Measurements from ENCODE around the gene BICDL2.

Gene BICDL2

DNA sequence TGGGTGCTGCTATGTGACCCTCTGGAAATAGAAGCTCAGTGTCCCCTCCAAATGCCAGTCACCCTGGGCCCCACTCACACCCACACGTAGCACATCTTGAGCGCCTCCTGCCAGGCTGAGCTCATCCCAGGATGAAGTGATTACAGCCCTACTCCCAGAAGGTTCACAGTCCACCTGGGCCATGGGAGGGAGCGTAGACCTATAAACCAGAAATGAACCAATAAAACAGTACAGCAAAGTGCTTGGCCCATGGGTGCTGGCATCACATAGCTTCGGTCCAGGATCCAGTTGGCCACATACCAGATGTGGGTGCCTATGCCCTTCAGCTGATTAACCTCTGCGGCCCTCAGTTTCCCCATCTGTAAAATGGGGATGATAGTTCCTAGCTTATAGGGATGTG, 2.2 kb upstream of the BICDL2 start:
- Histone ChIP-seq H3K9ac (ENCODE audit: low read length) (no peak overlapping the region), H3K4me3 (ENCODE audit: low read length) (no peak overlapping the region), H3K27me3 (ENCODE audit: control insufficient read depth, insufficient read depth, low read length) (peaks cover 38% of the 10 kb centered on the region), H3K27ac (ENCODE audit: low read length) (no peak overlapping the region), H3K36me3 (ENCODE audit: control insufficient read depth, low read depth, low read length) (no peaks in the 10 kb centered on the region), H3K4me1 (ENCODE audit: control insufficient read depth, low read depth, low read length) (no peaks in the 10 kb centered on the region), H3K9me3 (ENCODE audit: control insufficient read depth, low read depth, low read length) (no peaks in the 10 kb centered on the region)

DNA sequence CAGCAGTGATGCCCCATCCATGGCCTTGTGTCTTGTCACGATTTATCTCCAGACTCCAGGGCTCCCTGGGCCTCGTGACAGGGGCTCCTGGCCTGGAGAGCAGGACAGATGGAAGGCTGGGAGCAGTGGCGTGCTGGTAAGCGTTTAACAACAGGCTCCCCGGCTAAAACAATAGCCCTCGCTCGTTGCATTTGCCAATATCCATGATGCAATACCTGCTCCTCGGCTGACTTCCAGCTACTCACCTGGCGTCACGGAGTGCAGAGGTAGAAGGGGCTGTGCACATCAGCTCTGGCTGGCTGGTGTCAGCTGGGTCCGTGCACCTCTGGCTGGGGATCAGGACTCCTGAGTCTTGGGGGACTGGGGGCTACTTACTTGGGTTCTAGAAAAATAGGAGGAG, 1.5 kb upstream of the BICDL2 start:
- Histone ChIP-seq H3K9me3 (ENCODE audit: control insufficient read depth, low read depth, low read length) (no peaks in the 10 kb centered on the region), H3K36me3 (ENCODE audit: control insufficient read depth, low read depth, low read length) (no peaks in the 10 kb centered on the region), H3K4me1 (ENCODE audit: control insufficient read depth, low read depth, low read length) (no peaks in the 10 kb centered on the region), H3K4me3 (ENCODE audit: low read length) (no peak overlapping the region), H3K27me3 (ENCODE audit: control insufficient read depth, insufficient read depth, low read length) (peaks cover 38% of the 10 kb centered on the region), H3K27ac (ENCODE audit: low read length) (no peak overlapping the region), H3K9ac (ENCODE audit: low read length) (no peak overlapping the region)

DNA sequence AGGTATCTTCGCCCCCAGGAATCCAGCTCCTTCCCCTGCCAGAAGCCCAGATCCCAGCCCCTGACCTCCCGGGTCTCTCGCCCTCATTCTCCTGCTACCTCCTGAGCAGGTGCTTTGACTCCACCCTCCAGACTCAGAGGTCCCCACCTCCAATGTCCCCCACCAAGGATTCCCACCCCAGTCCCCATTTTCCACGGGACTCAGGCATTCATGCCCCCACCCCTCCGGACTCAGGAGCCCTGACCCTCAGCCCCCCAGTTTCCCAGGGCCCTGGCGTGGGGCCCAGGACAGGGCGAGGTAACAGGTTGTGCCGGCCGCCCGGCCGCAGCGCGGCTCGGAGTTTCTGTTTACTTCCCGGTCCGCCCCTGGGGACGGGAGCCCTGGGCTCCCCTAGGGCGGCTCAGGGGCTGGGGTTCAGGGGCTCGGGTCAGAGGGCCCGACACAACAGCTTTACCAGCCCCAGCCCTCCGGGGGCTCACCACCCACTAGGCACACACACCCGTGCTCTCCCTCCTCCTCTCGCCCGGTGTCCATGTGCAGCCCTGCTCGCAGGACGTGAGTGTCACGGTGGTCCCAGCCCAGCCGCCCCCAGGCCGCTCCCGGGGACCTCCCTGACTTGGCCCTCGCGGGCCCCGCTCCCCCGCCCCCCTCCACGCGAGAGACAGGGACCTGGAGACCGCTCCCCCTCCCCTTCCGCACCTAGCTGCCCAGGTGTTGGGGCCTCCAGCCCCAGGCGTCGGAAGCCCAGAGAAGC, 595 bp downstream of the BICDL2 start:
- no peak overlapping the region for H3K9ac ChIP-seq (ENCODE audit: low read length)
- H3K27me3 ChIP-seq (ENCODE audit: control insufficient read depth, insufficient read depth, low read length), result peaks cover 38% of the 10 kb centered on the region
- H3K27ac ChIP-seq (ENCODE audit: low read length), result no peak overlapping the region
- H3K4me3 ChIP-seq (ENCODE audit: low read length), result peak overlapping the region; percentile 61
- no peaks in the 10 kb centered on the region for H3K4me1 ChIP-seq (ENCODE audit: control insufficient read depth, low read depth, low read length)
- no peaks in the 10 kb centered on the region for H3K9me3 ChIP-seq (ENCODE audit: control insufficient read depth, low read depth, low read length)
- H3K36me3 ChIP-seq (ENCODE audit: control insufficient read depth, low read depth, low read length), result no peaks in the 10 kb centered on the region

DNA sequence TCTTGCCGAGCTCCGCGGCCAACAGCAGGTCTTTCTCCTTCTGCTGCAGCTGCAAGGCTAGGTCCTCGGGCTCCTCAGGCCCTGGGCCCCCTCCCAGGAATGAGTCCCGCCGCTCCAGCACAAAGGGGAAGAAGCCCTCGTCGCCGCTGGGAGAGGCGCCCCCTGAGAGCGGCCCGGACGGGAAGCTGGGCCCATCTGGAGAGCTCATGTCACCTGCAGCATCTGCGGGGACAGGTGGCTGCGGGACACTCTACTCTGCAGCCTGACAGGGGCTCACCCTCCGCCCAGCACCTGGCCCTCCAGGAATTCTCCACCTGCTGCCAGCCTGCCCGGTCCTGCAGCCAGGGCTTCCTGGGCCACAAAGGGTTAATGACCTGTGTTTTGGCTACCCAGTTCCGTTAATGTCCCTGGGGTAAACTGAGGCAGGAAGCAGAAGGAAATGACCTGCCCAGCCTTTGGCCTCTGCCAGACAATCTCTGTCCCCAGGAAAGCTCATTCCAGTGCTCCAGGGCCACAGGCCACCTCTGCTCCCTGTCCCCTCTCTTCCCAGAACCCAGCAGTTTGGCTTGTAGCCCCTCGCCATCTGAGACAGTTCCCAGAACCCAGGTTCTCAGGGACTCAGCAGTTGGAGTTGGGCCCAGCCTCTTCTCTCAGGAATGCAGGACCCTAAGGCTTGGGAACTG, 1.3 kb downstream of the BICDL2 start:
- Histone ChIP-seq H3K36me3 (ENCODE audit: control insufficient read depth, low read depth, low read length) (no peaks in the 10 kb centered on the region), H3K27me3 (ENCODE audit: control insufficient read depth, insufficient read depth, low read length) (peaks cover 38% of the 10 kb centered on the region), H3K9me3 (ENCODE audit: control insufficient read depth, low read depth, low read length) (no peaks in the 10 kb centered on the region), H3K27ac (ENCODE audit: low read length) (no peak overlapping the region), H3K4me1 (ENCODE audit: control insufficient read depth, low read depth, low read length) (no peaks in the 10 kb centered on the region), H3K9ac (ENCODE audit: low read length) (no peak overlapping the region), H3K4me3 (ENCODE audit: low read length) (peak overlapping the region; percentile 61)

DNA sequence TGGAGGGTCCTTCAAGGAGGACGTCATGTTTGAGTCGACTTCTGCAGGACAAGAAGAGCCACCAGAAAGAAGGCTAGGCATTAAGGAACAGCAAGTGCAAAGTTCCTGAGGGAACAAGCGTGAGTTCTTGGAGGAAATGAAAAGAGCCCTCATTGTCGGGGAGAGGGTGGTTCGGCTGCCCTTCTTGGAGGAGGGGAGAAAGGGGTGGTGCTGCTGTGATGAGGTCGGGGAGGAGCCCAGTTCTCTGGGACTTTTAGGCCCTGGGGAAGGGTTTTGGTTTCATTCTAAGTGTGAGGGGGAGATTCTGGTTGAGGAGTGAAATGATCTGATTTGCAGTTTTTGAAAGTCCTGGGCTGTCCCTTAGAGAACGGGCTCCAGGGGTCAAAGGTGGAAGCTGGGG, 4.1 kb downstream of the BICDL2 start:
- no peak overlapping the region for H3K9ac ChIP-seq (ENCODE audit: low read length)
- no peak overlapping the region for H3K27ac ChIP-seq (ENCODE audit: low read length)
- H3K4me3 ChIP-seq (ENCODE audit: low read length), result no peak overlapping the region
- H3K36me3 ChIP-seq (ENCODE audit: control insufficient read depth, low read depth, low read length), result no peaks in the 10 kb centered on the region
- no peaks in the 10 kb centered on the region for H3K9me3 ChIP-seq (ENCODE audit: control insufficient read depth, low read depth, low read length)
- peaks cover 29% of the 10 kb centered on the region for H3K27me3 ChIP-seq (ENCODE audit: control insufficient read depth, insufficient read depth, low read length)
- peaks cover 3% of the 10 kb centered on the region for H3K4me1 ChIP-seq (ENCODE audit: control insufficient read depth, low read depth, low read length)

DNA sequence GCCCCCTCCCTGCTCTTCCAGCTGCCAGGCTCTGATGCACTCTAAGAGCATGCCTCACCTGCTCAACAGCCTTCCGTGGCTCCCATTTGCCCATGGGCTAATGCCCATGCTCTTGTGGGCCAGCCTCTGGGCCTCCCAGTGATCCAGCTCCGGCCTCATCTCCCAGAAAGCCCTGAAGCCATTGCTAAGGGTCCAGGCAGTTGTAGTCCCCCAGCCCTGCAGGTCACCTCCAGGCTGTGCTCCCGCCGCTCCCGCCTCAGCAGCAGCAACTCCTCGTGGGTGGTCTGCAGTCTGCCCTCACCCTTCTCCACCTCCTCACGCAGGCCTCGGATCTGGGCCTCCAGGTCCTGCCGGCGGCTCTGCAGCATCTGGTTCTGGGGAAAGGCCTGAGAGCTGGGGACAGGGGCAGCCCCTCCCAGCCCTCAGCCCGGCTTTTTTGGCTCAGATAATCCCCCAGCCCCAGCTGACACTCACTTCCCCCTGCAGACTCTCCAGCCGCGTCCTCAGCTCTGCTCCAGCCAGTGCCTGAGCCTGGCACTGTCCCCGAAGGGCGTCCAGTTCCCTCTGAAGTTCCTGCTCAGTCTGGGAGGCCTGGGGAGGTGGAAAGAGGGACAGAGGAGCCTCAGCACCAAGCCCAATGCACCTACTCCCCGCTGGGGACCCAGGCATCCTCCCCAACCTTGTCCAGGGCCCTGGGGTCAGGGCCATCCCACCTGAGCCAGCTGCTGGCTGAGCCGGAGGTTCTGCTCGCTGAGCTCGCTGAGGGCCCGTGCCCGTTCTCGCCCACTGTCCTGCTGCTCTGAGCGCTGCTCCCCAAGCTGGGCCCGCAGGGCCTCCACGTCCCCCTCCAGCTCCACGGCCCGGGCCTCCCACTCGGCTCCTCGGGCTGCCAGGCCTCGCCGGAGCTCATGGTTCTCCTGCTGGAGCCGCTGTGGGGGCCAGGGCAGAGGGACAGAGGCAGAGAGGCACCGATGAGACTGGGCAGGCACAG, 6.2 kb downstream of the BICDL2 start:
- Histone ChIP-seq H3K9me3 (ENCODE audit: control insufficient read depth, low read depth, low read length) (no peaks in the 10 kb centered on the region), H3K4me1 (ENCODE audit: control insufficient read depth, low read depth, low read length) (peaks cover 3% of the 10 kb centered on the region), H3K27ac (ENCODE audit: low read length) (no peak overlapping the region), H3K9ac (ENCODE audit: low read length) (no peak overlapping the region), H3K27me3 (ENCODE audit: control insufficient read depth, insufficient read depth, low read length) (peaks cover 9% of the 10 kb centered on the region), H3K36me3 (ENCODE audit: control insufficient read depth, low read depth, low read length) (peaks cover 18% of the 10 kb centered on the region), H3K4me3 (ENCODE audit: low read length) (no peak overlapping the region)

DNA sequence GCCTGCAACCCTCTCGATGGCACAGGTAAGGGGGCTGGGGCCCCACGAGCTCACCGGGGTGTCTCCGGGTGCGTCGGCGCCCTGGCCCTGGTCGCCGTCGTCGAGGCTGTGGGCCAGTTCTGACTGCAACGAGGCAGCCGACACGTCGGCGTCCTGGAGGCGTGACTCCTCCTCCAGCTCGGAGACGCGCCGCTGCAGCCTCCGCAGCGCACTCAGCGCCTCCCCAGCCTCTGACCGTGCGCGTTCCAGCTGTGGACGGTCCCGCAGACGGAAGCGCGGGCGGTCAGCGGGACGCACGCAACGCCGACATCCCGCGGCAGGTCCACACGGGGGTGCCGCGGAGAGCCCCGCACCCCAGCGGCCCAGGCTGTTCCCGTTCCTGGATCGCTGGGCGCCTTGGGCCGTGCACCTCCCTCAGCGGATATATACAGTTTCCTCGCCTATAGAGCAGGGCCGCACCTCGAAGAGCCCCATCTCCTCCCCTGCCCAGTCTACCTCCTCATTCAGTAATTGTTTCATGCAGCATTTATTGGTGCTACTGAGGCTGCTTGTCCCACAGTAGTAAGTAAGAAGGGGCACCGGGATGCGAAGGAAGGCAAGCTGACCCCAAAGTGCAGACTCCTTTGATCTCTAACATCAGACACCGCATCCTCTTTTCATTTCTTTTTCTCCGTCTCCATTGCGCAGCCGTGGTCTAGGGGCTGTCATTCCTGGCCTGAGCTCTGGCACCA, 7.1 kb downstream of the BICDL2 start:
- Histone ChIP-seq H3K36me3 (ENCODE audit: control insufficient read depth, low read depth, low read length) (peaks cover 18% of the 10 kb centered on the region), H3K4me3 (ENCODE audit: low read length) (no peak overlapping the region), H3K9me3 (ENCODE audit: control insufficient read depth, low read depth, low read length) (no peaks in the 10 kb centered on the region), H3K9ac (ENCODE audit: low read length) (no peak overlapping the region), H3K4me1 (ENCODE audit: control insufficient read depth, low read depth, low read length) (peaks cover 3% of the 10 kb centered on the region), H3K27me3 (ENCODE audit: control insufficient read depth, insufficient read depth, low read length) (peaks cover 3% of the 10 kb centered on the region), H3K27ac (ENCODE audit: low read length) (no peak overlapping the region)

DNA sequence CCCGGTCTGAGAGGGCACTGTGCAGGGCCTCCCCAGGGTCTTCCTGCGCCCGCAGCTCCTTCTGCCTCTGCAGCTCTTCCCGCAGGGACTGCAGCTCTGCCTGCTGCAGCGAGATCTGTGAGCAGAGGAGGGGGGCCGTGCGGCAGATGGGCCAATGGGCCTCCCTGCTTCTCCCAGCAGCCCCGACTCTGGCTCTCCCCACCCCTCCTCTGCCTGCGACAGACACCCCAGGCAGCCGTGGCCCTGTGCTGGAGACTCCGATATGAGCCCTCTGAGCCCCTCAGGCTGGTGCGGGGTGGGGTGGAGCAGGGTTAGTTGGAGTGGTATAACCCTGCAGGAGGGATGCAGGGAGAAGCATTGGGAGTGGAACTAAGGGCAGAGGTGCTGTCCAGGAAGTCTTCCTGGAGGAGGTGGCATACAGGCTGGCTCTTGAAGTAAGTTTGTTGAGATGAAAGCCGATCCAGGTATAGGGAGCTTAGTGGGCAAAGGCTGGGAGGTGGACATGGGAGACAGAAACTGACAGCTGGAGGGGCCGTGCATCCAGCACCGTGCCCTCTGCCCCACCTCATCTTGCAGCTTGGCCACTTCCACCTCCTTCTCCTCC, 7.9 kb downstream of the BICDL2 start:
- H3K4me3 ChIP-seq (ENCODE audit: low read length), result no peak overlapping the region
- peaks cover 18% of the 10 kb centered on the region for H3K36me3 ChIP-seq (ENCODE audit: control insufficient read depth, low read depth, low read length)
- H3K27ac ChIP-seq (ENCODE audit: low read length), result no peak overlapping the region
- H3K9me3 ChIP-seq (ENCODE audit: control insufficient read depth, low read depth, low read length), result no peaks in the 10 kb centered on the region
- peaks cover 3% of the 10 kb centered on the region for H3K4me1 ChIP-seq (ENCODE audit: control insufficient read depth, low read depth, low read length)
- no peaks in the 10 kb centered on the region for H3K27me3 ChIP-seq (ENCODE audit: control insufficient read depth, insufficient read depth, low read length)
- no peak overlapping the region for H3K9ac ChIP-seq (ENCODE audit: low read length)

DNA sequence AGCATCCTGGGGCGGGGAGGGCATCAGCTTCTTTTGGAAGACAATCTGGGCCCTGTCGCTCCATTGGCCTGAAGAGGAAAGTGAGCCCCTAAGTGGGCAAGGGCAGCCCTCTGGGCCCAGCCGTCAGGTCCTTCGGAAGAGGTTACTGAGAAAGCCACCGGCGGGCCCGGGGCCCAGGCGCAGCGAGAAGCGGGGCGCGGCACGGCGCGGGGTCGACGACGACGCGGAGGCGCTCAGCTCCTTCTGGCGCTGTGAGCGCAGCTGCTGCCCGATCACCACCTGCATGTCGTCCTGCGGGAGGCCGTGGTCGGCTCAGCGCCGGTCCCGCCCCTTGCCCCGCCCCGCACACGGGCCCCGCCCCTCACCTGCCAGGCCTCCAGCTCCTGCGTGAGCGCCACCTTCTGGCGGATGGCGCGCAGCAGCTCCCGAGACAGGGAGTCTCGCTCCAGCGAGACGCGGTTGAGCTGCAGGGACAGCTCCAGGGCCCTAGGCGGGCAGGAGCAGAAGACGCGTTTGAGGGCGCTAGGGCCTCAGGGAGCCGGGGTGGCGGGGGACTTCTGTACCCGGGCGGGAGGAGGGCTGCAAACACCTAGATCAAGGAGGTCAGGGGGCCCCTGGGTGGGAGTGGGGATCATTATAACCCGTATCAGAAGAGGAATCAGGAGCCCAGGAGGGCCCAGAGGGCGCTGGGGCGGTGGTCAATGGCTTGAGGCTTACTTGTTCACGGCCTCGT, 8.6 kb downstream of the BICDL2 start:
- Histone ChIP-seq H3K27me3 (ENCODE audit: control insufficient read depth, insufficient read depth, low read length) (no peaks in the 10 kb centered on the region), H3K9ac (ENCODE audit: low read length) (no peak overlapping the region), H3K9me3 (ENCODE audit: control insufficient read depth, low read depth, low read length) (no peaks in the 10 kb centered on the region), H3K4me3 (ENCODE audit: low read length) (peak overlapping the region; percentile 25), H3K36me3 (ENCODE audit: control insufficient read depth, low read depth, low read length) (peaks cover 18% of the 10 kb centered on the region), H3K27ac (ENCODE audit: low read length) (no peak overlapping the region), H3K4me1 (ENCODE audit: control insufficient read depth, low read depth, low read length) (peaks cover 4% of the 10 kb centered on the region)

DNA sequence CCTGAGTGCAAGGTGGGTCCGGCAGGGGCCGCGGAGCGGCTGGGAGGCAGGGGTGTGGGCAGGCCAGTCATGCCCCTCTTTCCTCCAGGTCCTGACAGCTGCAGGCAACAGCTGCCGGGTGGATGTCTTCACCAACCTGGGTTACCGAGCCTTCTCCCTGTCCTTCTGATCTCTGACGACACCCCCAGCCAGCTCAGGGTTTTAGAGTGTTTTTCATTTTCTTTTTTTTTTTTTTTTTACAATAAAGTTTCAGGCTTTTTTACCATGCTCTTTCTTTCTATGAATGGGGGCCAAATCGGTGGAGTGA, 9.3 kb downstream of the BICDL2 start:
- Histone ChIP-seq H3K27ac (ENCODE audit: low read length) (no peak overlapping the region), H3K9ac (ENCODE audit: low read length) (no peak overlapping the region)

More for the DNA sequence above, 9.3 kb downstream of the BICDL2 start:
- H3K27me3 ChIP-seq (ENCODE audit: control insufficient read depth, insufficient read depth, low read length), result no peaks in the 10 kb centered on the region
- peaks cover 18% of the 10 kb centered on the region for H3K36me3 ChIP-seq (ENCODE audit: control insufficient read depth, low read depth, low read length)
- H3K4me3 ChIP-seq (ENCODE audit: low read length), result no peak overlapping the region
- H3K9me3 ChIP-seq (ENCODE audit: control insufficient read depth, low read depth, low read length), result no peaks in the 10 kb centered on the region
- H3K4me1 ChIP-seq (ENCODE audit: control insufficient read depth, low read depth, low read length), result peaks cover 11% of the 10 kb centered on the region

Measured in iPS-18a (cell line).